Measurements from ENCODE around the gene ZNF398.
"Not testable (repeated sequence)": the region's sequence is repeated elsewhere in the genome, so short reads cannot be mapped to it uniquely, and the experiment has no call there.

Gene ZNF398

GRCh38 chr7:149147072-149147751 lies at the start of gene ZNF398:
Gene ZNF398 (plus strand): TSS chr7:149147453. CDS start chr7:149147743, 290 bp downstream.
- peak; percentile 83 for DNase-seq

- no peak for DNase-seq
Observed at GRCh38 chr7:149099058-149099457, 48.2 kb upstream of the ZNF398 start.

GRCh38 chr7:149100821-149101220 lies 46.4 kb upstream of the ZNF398 start:
- DNase-seq: no peak

- no peak for DNase-seq
Observed at GRCh38 chr7:149102666-149103065, 44.6 kb upstream of the ZNF398 start.

- DNase-seq: no peak
Observed at GRCh38 chr7:149103424-149103823, 43.8 kb upstream of the ZNF398 start.

GRCh38 chr7:149104214-149104613 lies 43.0 kb upstream of the ZNF398 start:
- DNase-seq: no peak

- no peak for DNase-seq
Observed at GRCh38 chr7:149104749-149105148, 42.5 kb upstream of the ZNF398 start.

- DNase-seq: no peak
Observed at GRCh38 chr7:149109969-149110368, 37.3 kb upstream of the ZNF398 start.

GRCh38 chr7:149125189-149125862 lies 21.9 kb upstream of the ZNF398 start:
- DNase-seq: peak; percentile 24

- peak; percentile 92 for DNase-seq
Observed at GRCh38 chr7:149125863-149126661, 21.2 kb upstream of the ZNF398 start, which contains the start of gene ZNF425. Gene ZNF425 (minus strand): TSS chr7:149126324. CDS start chr7:149126213, 111 bp downstream.

- peak; percentile 57 for DNase-seq
Observed at GRCh38 chr7:149126662-149127266, 20.5 kb upstream of the ZNF398 start.

- no peak for DNase-seq
Observed at GRCh38 chr7:149130572-149131198, 16.6 kb upstream of the ZNF398 start.

- DNase-seq: peak; percentile 17
Observed at GRCh38 chr7:149133028-149133710, 14.1 kb upstream of the ZNF398 start.

GRCh38 chr7:149136118-149136517 lies 11.1 kb upstream of the ZNF398 start:
- no peak for DNase-seq

- DNase-seq: no peak
Observed at GRCh38 chr7:149140831-149141230, 6.4 kb upstream of the ZNF398 start.

GRCh38 chr7:149141893-149142292 lies 5.4 kb upstream of the ZNF398 start:
- DNase-seq: no peak

- DNase-seq: not testable (repeated sequence)
Observed at GRCh38 chr7:149144436-149144922, 2.8 kb upstream of the ZNF398 start.

- DNase-seq: no peak
Observed at GRCh38 chr7:149145031-149145845, 2.0 kb upstream of the ZNF398 start.

- peak; percentile 51 for DNase-seq
Observed at GRCh38 chr7:149147752-149148653, 750 bp downstream of the ZNF398 start.

- no peak for DNase-seq
Observed at GRCh38 chr7:149150981-149151380, 3.7 kb downstream of the ZNF398 start.
